GM21737 (cell line): ENCODE data around the gene MED17.
"Not testable (repeated sequence)": the region's sequence is repeated elsewhere in the genome, so short reads cannot be mapped to it uniquely, and the experiment has no call there.

Experiments
- ATAC-seq: cut with Tn5 transposase; IDR thresholded peaks from one replicate; pipeline ENCODE4 v1.9.1; 2021; ENCODE audit warnings: mild to moderate bottlenecking, moderate library complexity; ENCODE audit not compliant: unreplicated experiment

Gene MED17

GRCh38 chr11:93757301-93757700, 26.8 kb upstream of the MED17 start:
- no peak for ATAC-seq

- no peak for ATAC-seq
Measured at GRCh38 chr11:93757924-93758865, 25.9 kb upstream of the MED17 start.

- ATAC-seq = not testable (repeated sequence)
Measured at GRCh38 chr11:93759123-93759522, 25.0 kb upstream of the MED17 start.

- no peak for ATAC-seq
Measured at GRCh38 chr11:93761910-93762309, 22.2 kb upstream of the MED17 start.

- no peak for ATAC-seq
Measured at GRCh38 chr11:93765551-93765950, 18.5 kb upstream of the MED17 start.

GRCh38 chr11:93766504-93766903, 17.6 kb upstream of the MED17 start:
- no peak for ATAC-seq

- ATAC-seq = no peak
Measured at GRCh38 chr11:93767018-93767417, 17.1 kb upstream of the MED17 start.

GRCh38 chr11:93770160-93770559, 13.9 kb upstream of the MED17 start:
- ATAC-seq = no peak

- no peak for ATAC-seq
Measured at GRCh38 chr11:93772123-93772522, 12.0 kb upstream of the MED17 start.

GRCh38 chr11:93773045-93773477, 11.0 kb upstream of the MED17 start:
- ATAC-seq = no peak

GRCh38 chr11:93773601-93774200, 10.4 kb upstream of the MED17 start:
- ATAC-seq = no peak

GRCh38 chr11:93774560-93774959, 9.5 kb upstream of the MED17 start:
- not testable (repeated sequence) for ATAC-seq

- no peak for ATAC-seq
Measured at GRCh38 chr11:93775289-93775688, 8.8 kb upstream of the MED17 start.

- no peak for ATAC-seq
Measured at GRCh38 chr11:93783362-93783761, 720 bp upstream of the MED17 start.

GRCh38 chr11:93783765-93784144, 327 bp upstream of the MED17 start:
- peak; percentile 40 for ATAC-seq

- ATAC-seq = peak; percentile 27
Measured at GRCh38 chr11:93784935-93785360, 866 bp downstream of the MED17 start.

GRCh38 chr11:93791493-93791892, 7.4 kb downstream of the MED17 start:
- ATAC-seq = no peak

GRCh38 chr11:93796441-93797231, 12.6 kb downstream of the MED17 start:
- no peak for ATAC-seq

GRCh38 chr11:93801366-93801765, 17.3 kb downstream of the MED17 start:
- no peak for ATAC-seq

- ATAC-seq = no peak
Measured at GRCh38 chr11:93804879-93805278, 20.8 kb downstream of the MED17 start.

GRCh38 chr11:93807980-93808379, 23.9 kb downstream of the MED17 start:
- no peak for ATAC-seq
